ENCODE data around the gene RXRA. TPM values are rescaled to one million over a fixed set of nuclear protein-coding genes. Genes with fewer than 3 reads are reported as not detected.

The RXRA gene
- total and polyA plus RNA-seq, 7 donors, result 37.7 to 192 (median 139) TPM

DNA sequence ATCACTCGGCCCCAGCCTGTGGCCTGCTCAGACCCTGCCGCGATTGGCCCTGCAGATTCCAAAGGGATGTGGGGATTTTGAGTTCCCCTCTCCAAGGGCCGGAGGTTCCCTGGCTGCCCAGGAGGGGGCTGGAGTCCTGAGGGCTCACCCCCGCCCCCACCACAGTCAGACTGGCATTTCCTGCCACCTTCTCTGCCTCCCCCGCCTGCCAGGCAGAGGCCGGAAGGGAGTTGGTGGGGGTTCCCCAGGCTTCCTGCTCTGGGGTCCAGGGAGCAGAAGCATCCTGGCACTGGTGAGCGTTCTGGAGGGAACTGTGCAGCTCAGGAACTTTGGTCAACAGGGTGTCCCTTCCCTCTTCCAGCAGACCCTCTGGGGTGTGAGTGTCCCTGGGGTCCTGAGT, 70.6 kb downstream of the RXRA start:
- DNase-seq (no peak), ATAC-seq (peak in 1 of 4 donors; percentile 1)
- Histone ChIP-seq H3K36me3 (ENCODE audit: insufficient read depth in 1 of 2, low read depth in 1 of 2) (no peaks in the 10 kb centered on the region), H3K4me1 (peaks cover 67% of the 10 kb centered on the region), H3K4me3 (no peak overlapping the region), H3K27me3 (ENCODE audit: insufficient read depth in 3 of 3, low read length in 2 of 3) (no peaks in the 10 kb centered on the region), H3K27ac (peak overlapping the region; percentile 60), H3K9me3 (no peaks in the 10 kb centered on the region)
- TF ChIP-seq, protein P1, sequence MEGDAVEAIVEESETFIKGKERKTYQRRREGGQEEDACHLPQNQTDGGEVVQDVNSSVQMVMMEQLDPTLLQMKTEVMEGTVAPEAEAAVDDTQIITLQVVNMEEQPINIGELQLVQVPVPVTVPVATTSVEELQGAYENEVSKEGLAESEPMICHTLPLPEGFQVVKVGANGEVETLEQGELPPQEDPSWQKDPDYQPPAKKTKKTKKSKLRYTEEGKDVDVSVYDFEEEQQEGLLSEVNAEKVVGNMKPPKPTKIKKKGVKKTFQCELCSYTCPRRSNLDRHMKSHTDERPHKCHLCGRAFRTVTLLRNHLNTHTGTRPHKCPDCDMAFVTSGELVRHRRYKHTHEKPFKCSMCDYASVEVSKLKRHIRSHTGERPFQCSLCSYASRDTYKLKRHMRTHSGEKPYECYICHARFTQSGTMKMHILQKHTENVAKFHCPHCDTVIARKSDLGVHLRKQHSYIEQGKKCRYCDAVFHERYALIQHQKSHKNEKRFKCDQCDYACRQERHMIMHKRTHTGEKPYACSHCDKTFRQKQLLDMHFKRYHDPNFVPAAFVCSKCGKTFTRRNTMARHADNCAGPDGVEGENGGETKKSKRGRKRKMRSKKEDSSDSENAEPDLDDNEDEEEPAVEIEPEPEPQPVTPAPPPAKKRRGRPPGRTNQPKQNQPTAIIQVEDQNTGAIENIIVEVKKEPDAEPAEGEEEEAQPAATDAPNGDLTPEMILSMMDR (IDR thresholded peaks at IDR 0.05), result no peak
- WGBS, 3 donors, result 46 to 64% (median 58%) methylated on average over 8 of the region's 8 CpGs
- intact Hi-C loops (cut with DNase I), result no loop called here

GRCh38 chr9:134398756-134399155, 72.5 kb downstream of the RXRA start:
- ATAC-seq (no peak), DNase-seq (no peak)
- TF ChIP-seq, protein P1 (IDR thresholded peaks at IDR 0.05), result no peak
- H3K36me3 ChIP-seq (ENCODE audit: insufficient read depth in 1 of 2, low read depth in 1 of 2), result no peaks in the 10 kb centered on the region
- intact Hi-C loops (cut with DNase I), result no loop called here
- WGBS, 3 donors, result 94 to 98% (median 95%) methylated on average over 5 of the region's 5 CpGs
- H3K4me3 ChIP-seq, result no peak overlapping the region
- no peaks in the 10 kb centered on the region for H3K9me3 ChIP-seq
- H3K27ac ChIP-seq, result peak overlapping the region; percentile 60
- H3K27me3 ChIP-seq (ENCODE audit: insufficient read depth in 3 of 3, low read length in 2 of 3), result no peaks in the 10 kb centered on the region
- H3K4me1 ChIP-seq, result peaks cover 70% of the 10 kb centered on the region

- Histone ChIP-seq H3K27me3 (ENCODE audit: insufficient read depth in 3 of 3, low read length in 2 of 3) (no peaks in the 10 kb centered on the region), H3K4me3 (no peak overlapping the region), H3K27ac (peak overlapping the region; percentile 81), H3K36me3 (ENCODE audit: insufficient read depth in 1 of 2, low read depth in 1 of 2) (no peaks in the 10 kb centered on the region), H3K9me3 (no peaks in the 10 kb centered on the region), H3K4me1 (peaks cover 74% of the 10 kb centered on the region)
- DNase-seq (no peak), ATAC-seq (no peak)
- TF ChIP-seq, protein P1 (IDR thresholded peaks at IDR 0.05), result peak; percentile 46
- 95 to 100% (median 98%) methylated on average over 2 of the region's 2 CpGs for WGBS, 3 donors
- intact Hi-C loops (cut with DNase I), result no loop called here
These were observed 73.3 kb downstream of the RXRA start for GRCh38 chr9:134399435-134400056.

DNA sequence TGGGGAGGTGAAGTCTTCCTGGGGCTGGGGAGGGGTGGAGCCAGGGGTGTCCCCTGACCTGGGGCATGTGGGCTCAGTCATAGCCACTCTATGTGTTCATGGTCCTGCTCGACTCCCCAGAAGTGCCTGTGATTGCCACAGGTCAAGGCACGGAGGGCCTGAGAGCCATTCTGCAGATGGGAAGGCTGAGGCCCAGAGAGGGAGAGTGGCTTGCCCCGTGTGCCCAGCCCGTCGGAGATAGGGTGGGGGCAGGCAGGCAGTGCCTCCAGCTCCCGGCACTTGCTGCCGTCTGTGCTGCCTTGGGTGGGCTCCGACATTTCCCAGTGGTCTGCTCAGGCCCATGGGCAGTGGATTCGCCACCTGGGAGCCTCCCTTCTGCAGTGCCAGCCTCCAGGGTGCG, 74.0 kb downstream of the RXRA start:
- intact Hi-C loops (cut with DNase I), result no loop called here
- TF ChIP-seq, protein P1 (IDR thresholded peaks at IDR 0.05), result no peak
- H3K27me3 ChIP-seq (ENCODE audit: insufficient read depth in 3 of 3, low read length in 2 of 3), result no peaks in the 10 kb centered on the region
- peaks cover 74% of the 10 kb centered on the region for H3K4me1 ChIP-seq
- 92 to 97% (median 93%) methylated on average over 10 of the region's 10 CpGs for WGBS, 3 donors
- no peak overlapping the region for H3K4me3 ChIP-seq
- DNase-seq, result no peak
- H3K36me3 ChIP-seq (ENCODE audit: insufficient read depth in 1 of 2, low read depth in 1 of 2), result no peaks in the 10 kb centered on the region
- peak overlapping the region; percentile 81 for H3K27ac ChIP-seq
- ATAC-seq, result no peak
- H3K9me3 ChIP-seq, result no peaks in the 10 kb centered on the region

DNA sequence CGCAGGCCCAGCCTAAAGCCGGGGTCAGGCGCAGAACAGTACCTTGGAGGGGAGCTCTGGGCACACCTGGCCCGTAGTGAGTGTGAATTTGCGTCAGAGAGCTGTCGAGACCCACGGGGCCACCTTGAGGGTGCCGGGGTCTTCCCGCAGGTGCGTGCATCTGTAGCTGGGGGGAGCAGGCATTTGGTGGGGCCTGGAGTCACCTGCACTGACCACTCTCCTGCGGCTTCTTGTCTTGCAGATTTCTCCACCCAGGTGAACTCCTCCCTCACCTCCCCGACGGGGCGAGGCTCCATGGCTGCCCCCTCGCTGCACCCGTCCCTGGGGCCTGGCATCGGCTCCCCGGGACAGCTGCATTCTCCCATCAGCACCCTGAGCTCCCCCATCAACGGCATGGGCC, 75.1 kb downstream of the RXRA start:
- ATAC-seq, result no peak
- H3K27me3 ChIP-seq (ENCODE audit: insufficient read depth in 3 of 3, low read length in 2 of 3), result no peaks in the 10 kb centered on the region
- H3K36me3 ChIP-seq (ENCODE audit: insufficient read depth in 1 of 2, low read depth in 1 of 2), result no peaks in the 10 kb centered on the region
- H3K27ac ChIP-seq, result peak overlapping the region; percentile 81
- no peaks in the 10 kb centered on the region for H3K9me3 ChIP-seq
- H3K4me1 ChIP-seq, result peaks cover 74% of the 10 kb centered on the region
- DNase-seq, result no peak
- WGBS, 3 donors, result 76 to 91% (median 77%) methylated on average over 19 of the region's 19 CpGs
- no peak overlapping the region for H3K4me3 ChIP-seq
- TF ChIP-seq, protein P1 (IDR thresholded peaks at IDR 0.05), result no peak
- intact Hi-C loops (cut with DNase I), result no loop called here

Measured in psoas muscle (tissue), 8 donors.